Stomach (tissue), 4 donors: ENCODE results near the gene ZDHHC13.

Experiments used
- CTCF ChIP-seq, 7 experiments: fragments of 450-650 bp in 4 of 7; fragments of 200-600 bp in 3 of 7; sonication (generic) in 3 of 7; IDR thresholded peaks; one replicate each; pipeline ENCODE4 v1.5.1; 2016 to 2019; ENCODE audit warnings: antibody characterized with exemption in 7 of 7, control low read depth in 2 of 7, mild to moderate bottlenecking in 1 of 7
- POLR2A ChIP-seq, 4 donors: fragments of 450-650 bp; IDR thresholded peaks; one replicate each; pipeline ENCODE4 v1.6.1; 2016; ENCODE audit warnings: antibody characterized with exemption in 4 of 4, control low read depth in 2 of 4, mild to moderate bottlenecking in 1 of 4, moderate library complexity in 1 of 4
- POLR2AphosphoS5 ChIP-seq, 3 donors: sonication (generic); formaldehyde crosslinking; IDR thresholded peaks; one replicate each; pipeline ENCODE4 v1.6.1; 2016; ENCODE audit warnings: antibody characterized with exemption in 3 of 3

- TF ChIP-seq POLR2A (IDR thresholded peaks at IDR 0.05) = no peak
- TF ChIP-seq CTCF (IDR thresholded peaks at IDR 0.05) = no peak
- TF ChIP-seq POLR2AphosphoS5 (IDR thresholded peaks at IDR 0.05) = no peak
Measured at GRCh38 chr11:19122960-19123615, 6.1 kb downstream of the ZDHHC13 start.
